ENCODE results near the gene CRTC2. TPM values are rescaled to one million over a fixed set of nuclear protein-coding genes. Genes with fewer than 3 reads are reported as not detected.

CRTC2 gene
- total RNA-seq, 1 donor from 2014 or later: 38.3 TPM

DNA sequence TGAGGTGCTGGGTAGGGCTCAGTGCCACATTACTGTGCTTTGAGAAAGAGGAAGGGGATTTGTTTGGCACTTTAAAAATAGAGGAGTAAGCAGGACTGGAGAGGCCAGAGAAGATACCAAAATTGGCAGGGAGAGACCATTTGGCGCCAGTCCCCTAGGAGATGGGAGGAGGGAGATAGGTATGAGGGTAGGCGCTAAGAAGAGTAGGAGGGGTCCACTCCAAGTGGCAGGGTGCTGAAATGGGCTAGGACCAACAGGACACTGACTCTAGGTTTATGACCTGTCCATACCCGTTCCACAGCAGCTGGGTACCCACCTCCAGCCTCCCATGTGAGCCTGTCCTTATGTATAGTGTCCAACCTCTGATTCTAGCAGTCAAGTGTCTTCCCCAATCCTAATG is 1.0 kb upstream of the CRTC2 start:
- Mint-ChIP-seq H3K4me3 (ENCODE audit: unreplicated experiment) (peak overlapping the region; percentile 99), H3K27me3 (ENCODE audit: low read depth, unreplicated experiment) (no peaks in the 10 kb centered on the region), H3K36me3 (ENCODE audit: low read depth, unreplicated experiment) (peaks cover 9% of the 10 kb centered on the region), H3K4me1 (ENCODE audit: low read depth, unreplicated experiment) (peaks cover 34% of the 10 kb centered on the region), H3K27ac (ENCODE audit: unreplicated experiment) (no peak overlapping the region), H3K9me3 (ENCODE audit: unreplicated experiment) (no peaks in the 10 kb centered on the region)
- TF ChIP-seq, protein P1, sequence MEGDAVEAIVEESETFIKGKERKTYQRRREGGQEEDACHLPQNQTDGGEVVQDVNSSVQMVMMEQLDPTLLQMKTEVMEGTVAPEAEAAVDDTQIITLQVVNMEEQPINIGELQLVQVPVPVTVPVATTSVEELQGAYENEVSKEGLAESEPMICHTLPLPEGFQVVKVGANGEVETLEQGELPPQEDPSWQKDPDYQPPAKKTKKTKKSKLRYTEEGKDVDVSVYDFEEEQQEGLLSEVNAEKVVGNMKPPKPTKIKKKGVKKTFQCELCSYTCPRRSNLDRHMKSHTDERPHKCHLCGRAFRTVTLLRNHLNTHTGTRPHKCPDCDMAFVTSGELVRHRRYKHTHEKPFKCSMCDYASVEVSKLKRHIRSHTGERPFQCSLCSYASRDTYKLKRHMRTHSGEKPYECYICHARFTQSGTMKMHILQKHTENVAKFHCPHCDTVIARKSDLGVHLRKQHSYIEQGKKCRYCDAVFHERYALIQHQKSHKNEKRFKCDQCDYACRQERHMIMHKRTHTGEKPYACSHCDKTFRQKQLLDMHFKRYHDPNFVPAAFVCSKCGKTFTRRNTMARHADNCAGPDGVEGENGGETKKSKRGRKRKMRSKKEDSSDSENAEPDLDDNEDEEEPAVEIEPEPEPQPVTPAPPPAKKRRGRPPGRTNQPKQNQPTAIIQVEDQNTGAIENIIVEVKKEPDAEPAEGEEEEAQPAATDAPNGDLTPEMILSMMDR (IDR thresholded peaks at IDR 0.05; ENCODE audit: insufficient read depth, low read depth, low read length): no peak
- no peak for TF ChIP-seq EZH2 (IDR thresholded peaks at IDR 0.05; ENCODE audit: insufficient read depth, low read length)
- H3K4me2 ChIP-seq (ENCODE audit: low read length): no peak overlapping the region
- no peaks in the 10 kb centered on the region for H3K27me3 ChIP-seq (ENCODE audit: insufficient read depth, low read length)
- H3K9ac ChIP-seq (ENCODE audit: low read length): no peak overlapping the region
- FAIRE-seq: no peak
- H4K20me1 ChIP-seq (ENCODE audit: insufficient read depth, low read length): peaks cover 43% of the 10 kb centered on the region
- no peak for DNase-seq (ENCODE audit: low read depth)
- no peak overlapping the region for H3K4me3 ChIP-seq (ENCODE audit: insufficient read depth, low read depth, low read length)
- no peak overlapping the region for H3K27ac ChIP-seq (ENCODE audit: low read depth, low read length)
- H3K79me2 ChIP-seq (ENCODE audit: insufficient read depth, low read length): peaks cover 70% of the 10 kb centered on the region
- no peaks in the 10 kb centered on the region for H3K36me3 ChIP-seq (ENCODE audit: insufficient read depth, low read length)
- no peak overlapping the region for H2AFZ ChIP-seq (ENCODE audit: low read depth, low read length)
- no peaks in the 10 kb centered on the region for H3K9me3 ChIP-seq (ENCODE audit: insufficient read depth, low read depth, low read length)
- peaks cover 31% of the 10 kb centered on the region for H3K4me1 ChIP-seq (ENCODE audit: insufficient read depth, low read length)

DNA sequence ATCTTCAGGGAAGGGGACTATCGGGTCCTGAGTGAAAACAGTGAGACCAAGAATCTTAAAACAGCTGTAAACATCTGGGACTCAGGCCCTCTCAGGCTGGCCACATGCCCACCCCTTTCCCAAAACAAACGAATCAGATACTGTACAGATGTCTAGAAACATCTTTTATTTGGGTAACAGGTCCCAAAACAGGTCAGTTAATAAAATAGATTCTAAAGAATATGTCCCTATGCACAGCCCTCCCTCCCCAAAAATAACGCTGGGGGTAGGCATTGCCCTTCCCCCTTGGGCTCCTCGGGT is 499 bp upstream of the CRTC2 start:
- Mint-ChIP-seq H3K4me1 (ENCODE audit: low read depth, unreplicated experiment) (peaks cover 37% of the 10 kb centered on the region), H3K36me3 (ENCODE audit: low read depth, unreplicated experiment) (peaks cover 9% of the 10 kb centered on the region), H3K27me3 (ENCODE audit: low read depth, unreplicated experiment) (no peaks in the 10 kb centered on the region), H3K9me3 (ENCODE audit: unreplicated experiment) (no peaks in the 10 kb centered on the region), H3K4me3 (ENCODE audit: unreplicated experiment) (peak overlapping the region; percentile 99), H3K27ac (ENCODE audit: unreplicated experiment) (peak overlapping the region; percentile 94)
- TF ChIP-seq, protein P1 (IDR thresholded peaks at IDR 0.05; ENCODE audit: insufficient read depth, low read depth, low read length): no peak
- no peak for TF ChIP-seq EZH2 (IDR thresholded peaks at IDR 0.05; ENCODE audit: insufficient read depth, low read length)
- H3K9ac ChIP-seq (ENCODE audit: low read length): peak overlapping the region; percentile 91
- peaks cover 48% of the 10 kb centered on the region for H4K20me1 ChIP-seq (ENCODE audit: insufficient read depth, low read length)
- DNase-seq (ENCODE audit: low read depth) (no peak), FAIRE-seq (no peak)
- no peak overlapping the region for H3K4me3 ChIP-seq (ENCODE audit: insufficient read depth, low read depth, low read length)
- H3K27ac ChIP-seq (ENCODE audit: low read depth, low read length): peak overlapping the region; percentile 37
- H3K27me3 ChIP-seq (ENCODE audit: insufficient read depth, low read length): no peaks in the 10 kb centered on the region
- H3K9me3 ChIP-seq (ENCODE audit: insufficient read depth, low read depth, low read length): no peaks in the 10 kb centered on the region
- H3K79me2 ChIP-seq (ENCODE audit: insufficient read depth, low read length): peaks cover 74% of the 10 kb centered on the region
- no peaks in the 10 kb centered on the region for H3K36me3 ChIP-seq (ENCODE audit: insufficient read depth, low read length)
- peak overlapping the region; percentile 97 for H3K4me2 ChIP-seq (ENCODE audit: low read length)
- no peak overlapping the region for H2AFZ ChIP-seq (ENCODE audit: low read depth, low read length)
- H3K4me1 ChIP-seq (ENCODE audit: insufficient read depth, low read length): peaks cover 31% of the 10 kb centered on the region

DNA sequence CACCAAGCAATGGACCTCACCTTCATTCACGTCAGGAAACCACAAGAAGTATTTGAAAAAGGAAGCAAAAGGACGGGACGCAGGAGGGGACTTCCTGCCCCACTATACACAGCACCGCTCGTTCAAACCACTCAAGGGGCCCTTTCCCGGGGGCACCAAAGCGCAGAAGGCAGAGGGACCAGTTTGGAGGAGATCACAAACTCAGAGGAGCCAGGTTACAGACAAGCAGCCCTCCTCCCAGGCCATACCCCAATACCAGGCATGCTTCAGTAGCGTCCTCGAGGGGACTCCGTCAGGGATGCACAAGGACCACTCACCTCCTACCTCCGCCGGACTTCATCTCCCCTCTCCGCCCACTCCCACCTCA is 685 bp downstream of the CRTC2 start:
- H3K4me3 ChIP-seq (ENCODE audit: insufficient read depth, low read depth, low read length): peak overlapping the region; percentile 81
- peak overlapping the region; percentile 72 for H3K27ac ChIP-seq (ENCODE audit: low read depth, low read length)
- Mint-ChIP-seq H3K4me1 (ENCODE audit: low read depth, unreplicated experiment) (peaks cover 37% of the 10 kb centered on the region), H3K36me3 (ENCODE audit: low read depth, unreplicated experiment) (peaks cover 9% of the 10 kb centered on the region), H3K27ac (ENCODE audit: unreplicated experiment) (peak overlapping the region; percentile 94), H3K27me3 (ENCODE audit: low read depth, unreplicated experiment) (no peaks in the 10 kb centered on the region), H3K9me3 (ENCODE audit: unreplicated experiment) (no peaks in the 10 kb centered on the region), H3K4me3 (ENCODE audit: unreplicated experiment) (peak overlapping the region; percentile 99)
- H3K4me1 ChIP-seq (ENCODE audit: insufficient read depth, low read length): peaks cover 27% of the 10 kb centered on the region
- H3K79me2 ChIP-seq (ENCODE audit: insufficient read depth, low read length): peaks cover 74% of the 10 kb centered on the region
- FAIRE-seq (no peak), DNase-seq (ENCODE audit: low read depth) (peak; percentile 20)
- H3K27me3 ChIP-seq (ENCODE audit: insufficient read depth, low read length): no peaks in the 10 kb centered on the region
- peaks cover 56% of the 10 kb centered on the region for H4K20me1 ChIP-seq (ENCODE audit: insufficient read depth, low read length)
- H3K36me3 ChIP-seq (ENCODE audit: insufficient read depth, low read length): no peaks in the 10 kb centered on the region
- peak overlapping the region; percentile 97 for H3K4me2 ChIP-seq (ENCODE audit: low read length)
- TF ChIP-seq, protein P1 (IDR thresholded peaks at IDR 0.05; ENCODE audit: insufficient read depth, low read depth, low read length): no peak
- TF ChIP-seq EZH2 (IDR thresholded peaks at IDR 0.05; ENCODE audit: insufficient read depth, low read length): no peak
- H3K9ac ChIP-seq (ENCODE audit: low read length): peak overlapping the region; percentile 91
- H3K9me3 ChIP-seq (ENCODE audit: insufficient read depth, low read depth, low read length): no peaks in the 10 kb centered on the region
- H2AFZ ChIP-seq (ENCODE audit: low read depth, low read length): peak overlapping the region; percentile 76

All from astrocyte (in vitro differentiated cells and primary cell).